HG02588 (cell line): ENCODE measurements around the gene CDO1.
"Not testable (repeated sequence)": the region's sequence is repeated elsewhere in the genome, so short reads cannot be mapped to it uniquely, and the experiment has no call there.

Source experiments
- ATAC-seq: cut with Tn5 transposase; IDR thresholded peaks from one replicate; pipeline ENCODE4 v1.9.1; 2021; ENCODE audit warnings: mild to moderate bottlenecking, moderate library complexity; ENCODE audit not compliant: unreplicated experiment

The CDO1 gene

GRCh38 chr5:115831163-115831768 is 14.8 kb upstream of the CDO1 start:
- ATAC-seq: peak; percentile 70

- ATAC-seq: no peak
Observed at GRCh38 chr5:115829913-115830312, 13.5 kb upstream of the CDO1 start.

- ATAC-seq: no peak
Observed at GRCh38 chr5:115825948-115826347, 9.5 kb upstream of the CDO1 start.

- ATAC-seq: not testable (repeated sequence)
Observed at GRCh38 chr5:115824983-115825382, 8.5 kb upstream of the CDO1 start.

- ATAC-seq: no peak
Observed at GRCh38 chr5:115820846-115821245, 4.4 kb upstream of the CDO1 start.

GRCh38 chr5:115818821-115819220 is 2.4 kb upstream of the CDO1 start:
- ATAC-seq: no peak

- ATAC-seq: no peak
Observed at GRCh38 chr5:115817386-115817785, 927 bp upstream of the CDO1 start.

- ATAC-seq: no peak
Observed at GRCh38 chr5:115815693-115816225, 700 bp downstream of the CDO1 start.

GRCh38 chr5:115815006-115815692 is 1.3 kb downstream of the CDO1 start:
- ATAC-seq: no peak

- no peak for ATAC-seq
Observed at GRCh38 chr5:115813719-115814118, 2.7 kb downstream of the CDO1 start.

GRCh38 chr5:115812372-115812771 is 4.1 kb downstream of the CDO1 start:
- ATAC-seq: no peak

- no peak for ATAC-seq
Observed at GRCh38 chr5:115811406-115811805, 5.1 kb downstream of the CDO1 start.

GRCh38 chr5:115810761-115811160 is 5.7 kb downstream of the CDO1 start:
- no peak for ATAC-seq

- ATAC-seq: no peak
Observed at GRCh38 chr5:115809946-115810345, 6.5 kb downstream of the CDO1 start.

GRCh38 chr5:115808066-115808465 is 8.4 kb downstream of the CDO1 start:
- ATAC-seq: not testable (repeated sequence)

GRCh38 chr5:115807654-115808052 is 8.8 kb downstream of the CDO1 start:
- ATAC-seq: no peak

GRCh38 chr5:115806986-115807653 is 9.3 kb downstream of the CDO1 start:
- no peak for ATAC-seq

- no peak for ATAC-seq
Observed at GRCh38 chr5:115801984-115802383, 14.5 kb downstream of the CDO1 start.

- no peak for ATAC-seq
Observed at GRCh38 chr5:115801152-115801551, 15.3 kb downstream of the CDO1 start.

GRCh38 chr5:115800108-115800507 is 16.4 kb downstream of the CDO1 start:
- ATAC-seq: no peak

GRCh38 chr5:115798252-115798651 is 18.2 kb downstream of the CDO1 start:
- no peak for ATAC-seq

- no peak for ATAC-seq
Observed at GRCh38 chr5:115796656-115797055, 19.8 kb downstream of the CDO1 start.
